Glutamatergic neuron (in vitro differentiated cells): ENCODE data around the gene AKR7A3. TPM values are rescaled to one million over a fixed set of nuclear protein-coding genes. Genes with fewer than 3 reads are reported as not detected.
"Not testable (repeated sequence)": the region's sequence is repeated elsewhere in the genome, so short reads cannot be mapped to it uniquely, and the experiment has no call there.

Experiments
- DNase-seq: peaks from one replicate; pipeline ENCODE4 v3.0.0; 2022
- H3K27ac Mint-ChIP-seq: one replicate; pipeline ENCODE4 v1.8.0; 2020; ENCODE audit warnings: mild to moderate bottlenecking, mixed read lengths, inconsistent platforms; ENCODE audit not compliant: unreplicated experiment
- H3K27me3 Mint-ChIP-seq: one replicate; pipeline ENCODE4 v1.8.0; 2020; ENCODE audit warnings: mild to moderate bottlenecking, moderate library complexity, mixed read lengths, inconsistent platforms; ENCODE audit not compliant: unreplicated experiment
- H3K36me3 Mint-ChIP-seq: one replicate; pipeline ENCODE4 v1.8.0; 2020; ENCODE audit warnings: mild to moderate bottlenecking, mixed read lengths, inconsistent platforms; ENCODE audit not compliant: unreplicated experiment
- H3K4me1 Mint-ChIP-seq: one replicate; pipeline ENCODE4 v1.8.0; 2020; ENCODE audit warnings: mild to moderate bottlenecking, low read depth, mixed read lengths, inconsistent platforms; ENCODE audit not compliant: unreplicated experiment
- H3K4me3 Mint-ChIP-seq: one replicate; pipeline ENCODE4 v1.8.0; 2020; ENCODE audit warnings: mild to moderate bottlenecking, mixed read lengths, inconsistent platforms; ENCODE audit not compliant: unreplicated experiment
- H3K9me3 Mint-ChIP-seq: one replicate; pipeline ENCODE4 v1.8.0; 2020; ENCODE audit warnings: mild to moderate bottlenecking, moderate library complexity, mixed read lengths, inconsistent platforms; ENCODE audit not compliant: unreplicated experiment
- total RNA-seq: library from RNA; stranded (reverse); fragmentation: NEBNext Ultra II Directional; extraction: Animal tissue kit (Norgen Biotek cat#: 25700); gene quantifications from one replicate; pipeline ENCODE4 v1.2.1, GENCODE V29; 2021; ENCODE audit not compliant: unreplicated experiment
- TF ChIP-seq, protein P1 (sequence below): fragments of 200-600 bp; sonication (generic); IDR thresholded peaks from one replicate; pipeline ENCODE4 v1.5.0; 2021; ENCODE audit not compliant: partially characterized antibody, unreplicated experiment

The AKR7A3 gene
- total RNA-seq, 1 donor from 2014 or later = 1.9 TPM

DNA sequence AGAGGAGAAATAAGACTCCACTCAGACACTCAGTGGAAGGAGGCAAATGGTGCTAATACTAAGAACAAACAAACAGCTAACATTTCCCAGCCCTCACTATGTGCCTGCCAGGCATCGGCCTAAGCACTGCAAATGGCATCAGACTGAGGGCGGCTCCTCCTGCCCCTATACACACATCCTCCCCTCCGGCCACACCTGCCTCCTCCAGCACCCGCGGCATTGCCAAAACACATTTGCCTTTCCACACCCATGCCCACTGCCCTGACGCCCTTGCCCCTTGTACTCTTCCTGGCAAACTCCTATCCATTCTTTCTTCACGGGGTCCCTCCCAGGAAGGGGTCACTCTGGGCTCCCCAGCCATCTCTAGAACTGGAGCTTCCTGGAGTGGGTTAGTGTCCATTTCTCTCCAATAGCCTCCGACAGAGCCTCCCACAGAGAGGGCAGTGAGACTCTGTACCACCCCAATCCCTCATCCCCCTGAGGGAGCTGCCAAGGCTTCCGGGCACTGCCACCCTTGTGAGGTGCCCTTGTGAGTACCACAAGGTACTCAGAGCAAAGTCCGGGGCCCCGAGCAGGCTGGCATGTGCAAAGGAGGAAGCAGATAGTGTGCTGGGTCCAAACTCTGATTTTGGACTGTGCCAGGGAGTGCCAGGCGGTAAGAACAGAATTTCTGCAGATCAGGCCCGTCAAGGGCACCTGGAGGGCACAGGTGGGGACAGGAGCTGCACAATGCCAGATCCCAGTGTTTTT is 959 bp downstream of the AKR7A3 start:
- no peak for DNase-seq
- Mint-ChIP-seq H3K9me3 (peaks cover 5% of the 10 kb centered on the region), H3K4me1 (no peaks in the 10 kb centered on the region), H3K27ac (no peak overlapping the region), H3K4me3 (peak overlapping the region; percentile 28), H3K36me3 (peaks cover 18% of the 10 kb centered on the region), H3K27me3 (peaks cover 16% of the 10 kb centered on the region)
- TF ChIP-seq, protein P1, sequence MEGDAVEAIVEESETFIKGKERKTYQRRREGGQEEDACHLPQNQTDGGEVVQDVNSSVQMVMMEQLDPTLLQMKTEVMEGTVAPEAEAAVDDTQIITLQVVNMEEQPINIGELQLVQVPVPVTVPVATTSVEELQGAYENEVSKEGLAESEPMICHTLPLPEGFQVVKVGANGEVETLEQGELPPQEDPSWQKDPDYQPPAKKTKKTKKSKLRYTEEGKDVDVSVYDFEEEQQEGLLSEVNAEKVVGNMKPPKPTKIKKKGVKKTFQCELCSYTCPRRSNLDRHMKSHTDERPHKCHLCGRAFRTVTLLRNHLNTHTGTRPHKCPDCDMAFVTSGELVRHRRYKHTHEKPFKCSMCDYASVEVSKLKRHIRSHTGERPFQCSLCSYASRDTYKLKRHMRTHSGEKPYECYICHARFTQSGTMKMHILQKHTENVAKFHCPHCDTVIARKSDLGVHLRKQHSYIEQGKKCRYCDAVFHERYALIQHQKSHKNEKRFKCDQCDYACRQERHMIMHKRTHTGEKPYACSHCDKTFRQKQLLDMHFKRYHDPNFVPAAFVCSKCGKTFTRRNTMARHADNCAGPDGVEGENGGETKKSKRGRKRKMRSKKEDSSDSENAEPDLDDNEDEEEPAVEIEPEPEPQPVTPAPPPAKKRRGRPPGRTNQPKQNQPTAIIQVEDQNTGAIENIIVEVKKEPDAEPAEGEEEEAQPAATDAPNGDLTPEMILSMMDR = no peak

DNA sequence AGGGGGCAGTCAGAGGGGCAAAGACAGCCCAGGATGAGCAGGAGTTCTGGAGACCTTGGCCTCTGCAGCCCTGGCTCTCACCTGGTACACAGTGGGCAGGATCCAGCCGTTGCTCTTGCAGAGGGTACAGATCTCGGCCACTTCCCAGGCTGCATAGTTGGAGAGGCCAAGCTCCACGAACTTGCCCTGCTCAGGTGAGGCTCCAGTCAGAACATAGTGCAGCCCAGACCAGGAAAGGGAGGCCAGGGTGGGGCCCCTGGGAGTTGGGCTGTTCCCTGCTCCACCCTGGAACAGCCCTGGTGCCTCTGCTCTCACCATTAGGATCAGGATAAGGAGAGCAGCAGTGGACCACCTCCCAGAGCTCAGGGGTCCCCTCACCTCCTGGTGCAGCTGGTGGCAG is 2.8 kb downstream of the AKR7A3 start:
- not testable (repeated sequence) for H3K4me3 Mint-ChIP-seq, H3K27ac Mint-ChIP-seq, H3K4me1 Mint-ChIP-seq, H3K9me3 Mint-ChIP-seq, H3K36me3 Mint-ChIP-seq, DNase-seq
- H3K27me3 Mint-ChIP-seq = peaks cover 16% of the 10 kb centered on the region

DNA sequence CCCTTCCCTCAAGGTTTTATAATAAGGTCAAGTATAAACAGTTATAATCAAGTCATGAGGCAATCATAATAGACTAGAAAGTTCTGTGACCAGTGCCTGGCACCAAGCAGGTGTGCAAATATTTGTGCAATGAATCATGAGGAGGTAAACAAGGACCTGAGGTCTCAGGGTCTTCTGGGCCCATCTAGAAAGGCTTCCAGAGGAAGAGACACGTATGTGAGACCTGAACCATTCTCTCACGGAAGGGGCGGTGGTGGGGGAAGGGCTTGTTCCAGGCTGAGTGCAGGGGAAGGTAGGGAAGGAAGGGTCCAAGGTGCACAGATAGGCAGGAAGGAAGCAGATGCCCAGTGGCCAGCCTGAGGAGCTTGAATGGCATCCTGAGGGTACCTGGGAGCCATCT is 3.2 kb downstream of the AKR7A3 start:
- H3K4me1 Mint-ChIP-seq, H3K9me3 Mint-ChIP-seq, H3K36me3 Mint-ChIP-seq, DNase-seq, H3K27ac Mint-ChIP-seq, H3K4me3 Mint-ChIP-seq: not testable (repeated sequence)
- peaks cover 16% of the 10 kb centered on the region for H3K27me3 Mint-ChIP-seq

DNA sequence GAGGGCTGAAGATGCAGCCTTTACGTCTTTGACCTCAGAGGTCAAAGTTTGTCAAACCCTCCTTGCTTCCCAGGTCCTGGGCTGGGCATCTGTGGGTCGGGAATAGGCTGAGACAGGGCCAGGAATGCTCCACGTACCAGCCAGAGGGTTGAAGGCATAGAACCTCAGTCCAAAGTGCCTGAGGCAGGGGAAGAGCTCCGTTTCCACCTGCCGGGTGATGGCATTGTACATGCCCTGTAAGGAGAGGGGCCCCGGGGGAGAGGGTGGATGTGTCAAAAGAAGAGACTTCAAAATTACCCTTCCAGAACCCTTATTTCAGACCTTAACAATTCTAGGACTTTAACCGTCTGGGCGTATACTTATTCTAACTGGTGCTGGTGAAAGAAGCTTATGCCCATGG is 3.7 kb downstream of the AKR7A3 start:
- H3K36me3 Mint-ChIP-seq = peaks cover 6% of the 10 kb centered on the region
- H3K27ac Mint-ChIP-seq = no peak overlapping the region
- no peaks in the 10 kb centered on the region for H3K4me1 Mint-ChIP-seq
- no peak overlapping the region for H3K4me3 Mint-ChIP-seq
- TF ChIP-seq, protein P1 = no peak
- DNase-seq = no peak
- peaks cover 16% of the 10 kb centered on the region for H3K27me3 Mint-ChIP-seq
- peaks cover 5% of the 10 kb centered on the region for H3K9me3 Mint-ChIP-seq

DNA sequence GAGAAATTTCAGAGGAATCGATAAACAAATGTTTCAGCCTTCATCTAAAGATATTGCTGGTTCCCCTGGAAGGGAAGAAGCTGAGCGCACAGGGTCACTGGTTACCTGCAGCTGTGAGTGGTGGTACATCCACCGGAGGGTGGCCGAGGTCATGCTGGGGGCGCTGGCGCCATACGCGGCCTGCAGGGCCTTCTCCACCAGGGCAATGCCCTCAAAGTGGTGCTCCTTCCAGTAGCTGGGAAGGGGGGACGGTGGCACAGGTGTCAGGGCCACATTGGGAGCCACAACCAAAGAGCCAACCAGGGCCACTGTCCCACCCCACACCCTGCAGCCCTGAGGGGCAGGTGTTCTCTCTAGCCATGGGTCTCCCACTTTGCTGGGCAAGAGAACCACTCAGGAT is 4.7 kb downstream of the AKR7A3 start:
- TF ChIP-seq, protein P1 = no peak
- H3K9me3 Mint-ChIP-seq = peaks cover 5% of the 10 kb centered on the region
- H3K27ac Mint-ChIP-seq = no peak overlapping the region
- peaks cover 13% of the 10 kb centered on the region for H3K27me3 Mint-ChIP-seq
- no peak overlapping the region for H3K4me3 Mint-ChIP-seq
- H3K36me3 Mint-ChIP-seq = no peaks in the 10 kb centered on the region
- no peak for DNase-seq
- H3K4me1 Mint-ChIP-seq = no peaks in the 10 kb centered on the region

DNA sequence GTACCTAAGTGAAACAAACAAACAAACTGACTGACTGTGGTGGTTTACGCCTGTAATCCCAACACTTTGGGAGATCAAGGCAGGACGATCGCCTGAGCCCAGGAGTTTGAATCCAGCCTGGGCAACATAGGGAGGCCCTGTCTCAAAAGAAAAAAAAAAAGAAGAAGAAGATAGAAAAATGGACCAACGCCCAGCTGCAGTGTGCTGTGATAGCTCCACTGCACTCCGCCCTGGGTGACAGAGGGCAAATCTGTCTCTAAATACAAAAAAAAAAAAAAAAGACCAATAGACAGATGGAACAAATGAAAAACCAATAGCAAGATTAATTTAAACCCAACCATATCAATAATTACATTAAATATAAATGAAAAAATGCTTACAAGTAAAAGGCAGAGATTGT is 13.9 kb downstream of the AKR7A3 start:
- H3K36me3 Mint-ChIP-seq = peaks cover 10% of the 10 kb centered on the region
- no peak for DNase-seq
- no peak overlapping the region for H3K27ac Mint-ChIP-seq
- peaks cover 3% of the 10 kb centered on the region for H3K27me3 Mint-ChIP-seq
- TF ChIP-seq, protein P1 = no peak
- H3K4me3 Mint-ChIP-seq = no peak overlapping the region
- H3K9me3 Mint-ChIP-seq = peaks cover 5% of the 10 kb centered on the region
- H3K4me1 Mint-ChIP-seq = no peaks in the 10 kb centered on the region

DNA sequence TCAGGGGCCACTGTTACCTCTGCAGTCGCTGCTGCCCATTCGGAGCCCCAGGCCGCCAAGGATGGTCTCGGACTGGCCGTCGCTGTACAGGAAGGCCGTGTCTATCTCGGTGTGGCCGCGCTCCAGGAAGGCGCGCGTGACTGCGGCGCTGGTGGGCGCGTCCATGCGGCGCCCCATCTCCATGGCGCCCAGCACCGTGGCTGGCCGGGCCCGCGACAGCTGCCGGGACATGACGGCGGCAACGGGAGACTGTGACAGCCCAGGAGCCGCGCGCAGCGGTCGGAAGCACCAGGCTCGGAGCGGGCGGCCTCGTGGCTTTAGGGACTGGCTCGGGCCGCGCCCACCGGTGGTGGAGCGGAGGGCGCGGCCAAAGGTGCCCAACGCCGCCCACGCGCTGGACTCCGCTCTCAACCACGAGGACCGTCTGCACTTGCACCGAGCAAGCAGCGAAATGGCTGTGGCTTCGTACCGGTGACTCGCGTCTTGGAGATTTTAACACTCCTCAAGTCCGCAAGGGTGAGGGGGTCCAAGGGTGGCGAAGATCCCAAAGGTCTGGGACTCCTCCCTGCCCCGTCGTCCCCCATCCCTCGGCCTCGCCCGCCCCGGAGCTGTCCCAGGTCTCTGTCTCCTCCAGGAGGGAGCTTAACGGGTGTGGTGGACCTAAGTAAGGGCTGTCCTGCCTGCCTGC is 14.6 kb downstream of the AKR7A3 start:
- H3K36me3 Mint-ChIP-seq = peaks cover 10% of the 10 kb centered on the region
- DNase-seq, H3K4me3 Mint-ChIP-seq, H3K27ac Mint-ChIP-seq, H3K4me1 Mint-ChIP-seq, H3K27me3 Mint-ChIP-seq, H3K9me3 Mint-ChIP-seq: not testable (repeated sequence)
